Left ventricle myocardium inferior (tissue), 1 donor: ENCODE data around the gene DTNB. TPM values are rescaled to one million over a fixed set of nuclear protein-coding genes. Genes with fewer than 3 reads are reported as not detected.
A peak's percentile ranks its signal among the peaks of the same experiment; 100 is the strongest.

ENCODE experiments used
- DNase-seq: peaks from one replicate; pipeline ENCODE4 v3.0.0-alpha.2; 2020
- H3K27ac ChIP-seq: fragments of 200-600 bp; replicated peaks from 2 replicates; pipeline ENCODE4 v1.8.0; 2021
- H3K27me3 ChIP-seq: fragments of 200-600 bp; 2 replicates; pipeline ENCODE4 v1.8.0; 2021; ENCODE audit warnings: low read depth
- H3K36me3 ChIP-seq: fragments of 200-600 bp; 2 replicates; pipeline ENCODE4 v1.8.0; 2021
- H3K4me1 ChIP-seq: fragments of 200-600 bp; 2 replicates; pipeline ENCODE4 v1.8.0; 2021
- H3K4me3 ChIP-seq: fragments of 200-600 bp; 2 replicates; pipeline ENCODE4 v1.8.0; 2021; ENCODE audit warnings: mild to moderate bottlenecking, moderate library complexity
- H3K9me3 ChIP-seq: fragments of 200-600 bp; replicated peaks from 2 replicates; pipeline ENCODE4 v1.8.0; 2021
- CTCF ChIP-seq: fragments of 200-600 bp; IDR thresholded peaks from 2 replicates; pipeline ENCODE4 v1.8.0; 2021; ENCODE audit warnings: antibody characterized with exemption, mild to moderate bottlenecking, borderline replicate concordance
- intact Hi-C: fragments of 100-400 bp; cut with micrococcal nuclease; formaldehyde crosslinking; loops from one replicate; pipeline ENCODE4 v1.11.0; 2022
- total RNA-seq: library from RNA; stranded (reverse); fragmentation: NEBNext Ultra II Directional; extraction: Animal tissue kit (Norgen Biotek cat#: 25700); gene quantifications from one replicate; pipeline ENCODE4 v1.2.1, GENCODE V29; 2021
- donor health status: DM: no; HTN: yes; CAD: no; lungs with severe emphysema.

DTNB gene
- total RNA-seq, 1 donor from 2014 or later = 4.5 TPM

DNA sequence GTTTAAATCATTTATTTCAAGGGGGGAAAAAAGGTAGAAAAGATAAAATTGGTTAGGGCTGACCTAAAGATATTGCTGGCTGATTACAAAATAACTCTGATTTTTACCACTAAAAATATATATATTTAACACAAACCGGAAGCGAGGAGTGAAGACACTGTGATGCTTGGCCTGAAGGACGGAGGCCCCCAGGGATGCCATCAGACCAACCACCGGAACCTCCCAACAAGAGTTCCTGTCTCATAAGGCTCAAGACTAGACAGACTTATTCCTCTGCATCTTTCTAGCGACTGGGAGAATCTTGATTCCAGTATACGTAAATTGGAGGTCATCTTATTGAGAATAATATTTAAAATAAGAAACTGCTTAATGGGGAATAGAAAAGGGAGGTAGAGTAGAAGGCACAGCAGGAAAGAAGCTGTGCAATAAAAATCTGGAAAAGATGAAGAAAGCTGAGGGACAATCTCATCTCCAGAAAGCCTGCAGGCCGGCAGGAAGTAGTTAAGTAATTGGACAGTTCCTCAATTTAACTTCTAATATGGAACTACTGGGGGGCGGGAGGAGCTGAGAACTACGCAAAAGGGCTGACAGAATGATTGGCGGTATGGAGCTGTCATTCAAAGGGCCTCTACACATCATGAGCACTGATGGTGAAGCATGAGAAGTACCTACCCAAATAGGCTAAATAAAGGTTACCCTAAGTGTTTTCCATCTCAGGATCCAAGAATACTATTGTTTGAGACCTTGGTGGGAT lies 91.1 kb downstream of the DTNB start:
- H3K4me1 ChIP-seq = no peaks in the 10 kb centered on the region
- H3K27me3 ChIP-seq = no peaks in the 10 kb centered on the region
- no peak overlapping the region for H3K4me3 ChIP-seq
- H3K9me3 ChIP-seq = no peaks in the 10 kb centered on the region
- intact Hi-C loops = no loop called here
- no peak for DNase-seq
- no peak overlapping the region for H3K27ac ChIP-seq
- H3K36me3 ChIP-seq = no peaks in the 10 kb centered on the region
- no peak for TF ChIP-seq CTCF

- no peak overlapping the region for H3K4me3 ChIP-seq
- TF ChIP-seq CTCF = no peak
- no peaks in the 10 kb centered on the region for H3K4me1 ChIP-seq
- no peak overlapping the region for H3K27ac ChIP-seq
- peaks cover 15% of the 10 kb centered on the region for H3K36me3 ChIP-seq
- no peak for DNase-seq
- no peaks in the 10 kb centered on the region for H3K9me3 ChIP-seq
- no peaks in the 10 kb centered on the region for H3K27me3 ChIP-seq
- intact Hi-C loops = no loop called here
These were observed 96.8 kb downstream of the DTNB start for GRCh38 chr2:25576596-25576995.

- H3K27me3 ChIP-seq = no peaks in the 10 kb centered on the region
- intact Hi-C loops = no loop called here
These were observed 100.7 kb downstream of the DTNB start for GRCh38 chr2:25572638-25573037.

GRCh38 chr2:25570161-25570845 lies 103.1 kb downstream of the DTNB start:
- Histone ChIP-seq H3K4me3 (no peak overlapping the region), H3K36me3 (peaks cover 8% of the 10 kb centered on the region), H3K9me3 (no peaks in the 10 kb centered on the region), H3K27ac (no peak overlapping the region), H3K4me1 (peaks cover 18% of the 10 kb centered on the region), H3K27me3 (no peaks in the 10 kb centered on the region)
- intact Hi-C loops = no loop called here
- TF ChIP-seq CTCF = no peak
- DNase-seq = no peak

More at GRCh38 chr2:25572638-25573037, 100.7 kb downstream of the DTNB start:
- H3K4me3 ChIP-seq = no peak overlapping the region
- peaks cover 15% of the 10 kb centered on the region for H3K36me3 ChIP-seq
- no peak for DNase-seq
- no peak overlapping the region for H3K27ac ChIP-seq
- TF ChIP-seq CTCF = no peak
- H3K9me3 ChIP-seq = no peaks in the 10 kb centered on the region
- H3K4me1 ChIP-seq = peaks cover 11% of the 10 kb centered on the region

DNA sequence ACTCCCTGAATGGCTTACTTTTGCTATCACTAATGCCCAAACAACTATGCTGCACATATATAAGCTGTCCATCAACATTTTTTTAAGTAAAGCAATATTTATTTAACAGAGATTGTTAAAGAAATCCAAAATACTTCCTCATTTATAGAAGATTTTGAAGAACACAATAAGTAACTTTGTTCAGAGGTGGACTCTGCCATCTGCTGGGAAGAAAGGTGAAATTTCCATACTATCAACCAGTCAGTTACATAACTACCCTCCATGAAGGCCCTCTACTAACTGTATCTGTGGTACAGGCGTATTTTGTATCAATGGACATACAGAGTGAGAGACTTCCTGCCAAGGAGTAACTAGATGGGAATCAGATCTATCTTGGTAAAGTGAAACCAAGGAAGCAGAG lies 106.0 kb downstream of the DTNB start:
- Histone ChIP-seq H3K27me3 (no peaks in the 10 kb centered on the region), H3K4me1 (peaks cover 18% of the 10 kb centered on the region), H3K9me3 (no peaks in the 10 kb centered on the region), H3K36me3 (no peaks in the 10 kb centered on the region), H3K27ac (no peak overlapping the region), H3K4me3 (no peak overlapping the region)
- intact Hi-C loops = no loop called here
- no peak for DNase-seq
- TF ChIP-seq CTCF = peak; percentile 53
